ENCODE measurements around the gene KIF2C.
"Not testable (repeated sequence)": the region's sequence is repeated elsewhere in the genome, so short reads cannot be mapped to it uniquely, and the experiment has no call there.

KIF2C gene

GRCh38 chr1:44724955-44725698 lies 14.5 kb upstream of the KIF2C start:
- no peak overlapping the region for H3K27ac Mint-ChIP-seq
- peaks cover 39% of the 10 kb centered on the region for H3K4me1 Mint-ChIP-seq
- DNase-seq (ENCODE audit: low spot score in 2 of 2) (no peak), ATAC-seq (ENCODE audit: low read depth) (no peak)
- no peaks in the 10 kb centered on the region for H3K9me3 Mint-ChIP-seq
- H3K4me3 Mint-ChIP-seq = no peak overlapping the region
- H3K36me3 Mint-ChIP-seq = no peaks in the 10 kb centered on the region
- no peaks in the 10 kb centered on the region for H3K27me3 Mint-ChIP-seq

GRCh38 chr1:44730741-44731512 lies 8.7 kb upstream of the KIF2C start, which contains the start of gene RNU5D-1:
Gene RNU5D-1 (minus strand): TSS chr1:44731170.
- Mint-ChIP-seq H3K4me3 (peak within 1 kb of the TSS; percentile 79), H3K27me3 (no peaks in the 10 kb centered on the region), H3K9me3 (no peaks in the 10 kb centered on the region), H3K27ac (peak within 1 kb of the TSS; percentile 100), H3K4me1 (peaks cover 11% of the 10 kb centered on the region), H3K36me3 (no peaks in the 10 kb centered on the region)
- ATAC-seq (ENCODE audit: low read depth) = peak; percentile 74
- DNase-seq (ENCODE audit: low spot score in 2 of 2) = peak; percentile 93 to 94

- no peaks in the 10 kb centered on the region for H3K9me3 Mint-ChIP-seq
- H3K27me3 Mint-ChIP-seq = no peaks in the 10 kb centered on the region
- no peak overlapping the region for H3K4me3 Mint-ChIP-seq
- ATAC-seq (ENCODE audit: low read depth) (no peak), DNase-seq (ENCODE audit: low spot score in 2 of 2) (no peak)
- H3K36me3 Mint-ChIP-seq = no peaks in the 10 kb centered on the region
- peaks cover 6% of the 10 kb centered on the region for H3K4me1 Mint-ChIP-seq
- no peak overlapping the region for H3K27ac Mint-ChIP-seq
Measured at GRCh38 chr1:44733365-44733764, 6.3 kb upstream of the KIF2C start.

GRCh38 chr1:44733784-44734183 lies 5.9 kb upstream of the KIF2C start:
- H3K27ac Mint-ChIP-seq = no peak overlapping the region

GRCh38 chr1:44735992-44736391 lies 3.6 kb upstream of the KIF2C start:
- peaks cover 9% of the 10 kb centered on the region for H3K4me1 Mint-ChIP-seq
- DNase-seq (ENCODE audit: low spot score in 2 of 2) (no peak), ATAC-seq (ENCODE audit: low read depth) (no peak)
- no peaks in the 10 kb centered on the region for H3K9me3 Mint-ChIP-seq
- H3K27me3 Mint-ChIP-seq = no peaks in the 10 kb centered on the region
- no peaks in the 10 kb centered on the region for H3K36me3 Mint-ChIP-seq
- no peak overlapping the region for H3K27ac Mint-ChIP-seq
- H3K4me3 Mint-ChIP-seq = no peak overlapping the region

More at GRCh38 chr1:44733784-44734183, 5.9 kb upstream of the KIF2C start:
- H3K4me3 Mint-ChIP-seq = no peak overlapping the region
- H3K4me1 Mint-ChIP-seq = peaks cover 6% of the 10 kb centered on the region
- no peaks in the 10 kb centered on the region for H3K36me3 Mint-ChIP-seq
- DNase-seq (ENCODE audit: low spot score in 2 of 2) = no peak
- no peaks in the 10 kb centered on the region for H3K9me3 Mint-ChIP-seq
- ATAC-seq (ENCODE audit: low read depth) = no peak
- no peaks in the 10 kb centered on the region for H3K27me3 Mint-ChIP-seq

GRCh38 chr1:44738953-44739306 lies 707 bp upstream of the KIF2C start:
- H3K36me3 Mint-ChIP-seq; H3K4me1 Mint-ChIP-seq; H3K27me3 Mint-ChIP-seq; DNase-seq (ENCODE audit: low spot score in 2 of 2); ATAC-seq (ENCODE audit: low read depth); H3K9me3 Mint-ChIP-seq: not testable (repeated sequence)
- Mint-ChIP-seq H3K27ac (peak overlapping the region; percentile 73), H3K4me3 (peak overlapping the region; percentile 85)

- no peaks in the 10 kb centered on the region for H3K27me3 Mint-ChIP-seq
- H3K4me1 Mint-ChIP-seq = peaks cover 8% of the 10 kb centered on the region
- peak overlapping the region; percentile 85 for H3K4me3 Mint-ChIP-seq
- peak overlapping the region; percentile 73 for H3K27ac Mint-ChIP-seq
- H3K9me3 Mint-ChIP-seq = no peaks in the 10 kb centered on the region
- DNase-seq (ENCODE audit: low spot score in 2 of 2) = no peak
- H3K36me3 Mint-ChIP-seq = no peaks in the 10 kb centered on the region
- ATAC-seq (ENCODE audit: low read depth) = no peak
Measured at GRCh38 chr1:44740179-44740617, 561 bp downstream of the KIF2C start.

GRCh38 chr1:44743211-44743610 lies 3.6 kb downstream of the KIF2C start:
- DNase-seq (ENCODE audit: low spot score in 2 of 2) (no peak), ATAC-seq (ENCODE audit: low read depth) (no peak)
- H3K27ac Mint-ChIP-seq = no peak overlapping the region
- H3K4me3 Mint-ChIP-seq = no peak overlapping the region
- H3K9me3 Mint-ChIP-seq = no peaks in the 10 kb centered on the region
- peaks cover 8% of the 10 kb centered on the region for H3K4me1 Mint-ChIP-seq
- no peaks in the 10 kb centered on the region for H3K27me3 Mint-ChIP-seq
- H3K36me3 Mint-ChIP-seq = no peaks in the 10 kb centered on the region

GRCh38 chr1:44747878-44748277 lies 8.2 kb downstream of the KIF2C start:
- H3K4me3 Mint-ChIP-seq = no peak overlapping the region
- no peaks in the 10 kb centered on the region for H3K9me3 Mint-ChIP-seq
- no peaks in the 10 kb centered on the region for H3K4me1 Mint-ChIP-seq
- H3K27me3 Mint-ChIP-seq = no peaks in the 10 kb centered on the region
- no peaks in the 10 kb centered on the region for H3K36me3 Mint-ChIP-seq
- H3K27ac Mint-ChIP-seq = no peak overlapping the region
- ATAC-seq (ENCODE audit: low read depth) = no peak
- DNase-seq (ENCODE audit: low spot score in 2 of 2) = no peak

GRCh38 chr1:44757420-44757819 lies 17.8 kb downstream of the KIF2C start:
- peaks cover 12% of the 10 kb centered on the region for H3K4me1 Mint-ChIP-seq
- no peaks in the 10 kb centered on the region for H3K36me3 Mint-ChIP-seq
- H3K4me3 Mint-ChIP-seq = peak overlapping the region; percentile 34
- H3K27me3 Mint-ChIP-seq = no peaks in the 10 kb centered on the region
- H3K9me3 Mint-ChIP-seq = no peaks in the 10 kb centered on the region
- no peak for DNase-seq (ENCODE audit: low spot score in 2 of 2)
- peak overlapping the region; percentile 64 for H3K27ac Mint-ChIP-seq
- peak; percentile 66 for ATAC-seq (ENCODE audit: low read depth)

GRCh38 chr1:44759077-44759476 lies 19.4 kb downstream of the KIF2C start:
- ATAC-seq (ENCODE audit: low read depth) = no peak
- H3K36me3 Mint-ChIP-seq = no peaks in the 10 kb centered on the region
- no peak for DNase-seq (ENCODE audit: low spot score in 2 of 2)

GRCh38 chr1:44760876-44761275 lies 21.2 kb downstream of the KIF2C start:
- Mint-ChIP-seq H3K27ac (no peak overlapping the region), H3K4me3 (no peak overlapping the region), H3K27me3 (no peaks in the 10 kb centered on the region), H3K4me1 (peaks cover 8% of the 10 kb centered on the region), H3K9me3 (no peaks in the 10 kb centered on the region), H3K36me3 (no peaks in the 10 kb centered on the region)
- no peak for ATAC-seq (ENCODE audit: low read depth)
- DNase-seq (ENCODE audit: low spot score in 2 of 2) = no peak

More at GRCh38 chr1:44759077-44759476, 19.4 kb downstream of the KIF2C start:
- H3K4me3 Mint-ChIP-seq = no peak overlapping the region
- H3K4me1 Mint-ChIP-seq = peaks cover 8% of the 10 kb centered on the region
- no peak overlapping the region for H3K27ac Mint-ChIP-seq
- no peaks in the 10 kb centered on the region for H3K9me3 Mint-ChIP-seq
- no peaks in the 10 kb centered on the region for H3K27me3 Mint-ChIP-seq

- H3K4me3 Mint-ChIP-seq; DNase-seq (ENCODE audit: low spot score in 2 of 2); ATAC-seq (ENCODE audit: low read depth); H3K27me3 Mint-ChIP-seq; H3K9me3 Mint-ChIP-seq; H3K27ac Mint-ChIP-seq; H3K4me1 Mint-ChIP-seq; H3K36me3 Mint-ChIP-seq: not testable (repeated sequence)
Measured at GRCh38 chr1:44766421-44766820, 26.8 kb downstream of the KIF2C start.

- Mint-ChIP-seq H3K4me1 (peaks cover 27% of the 10 kb centered on the region), H3K9me3 (no peaks in the 10 kb centered on the region), H3K36me3 (peaks cover 30% of the 10 kb centered on the region), H3K4me3 (peak within 1 kb of the TSS; percentile 87), H3K27ac (peak within 1 kb of the TSS; percentile 88), H3K27me3 (no peaks in the 10 kb centered on the region)
- DNase-seq (ENCODE audit: low spot score in 2 of 2) = peak; percentile 84 to 91
- peak; percentile 84 for ATAC-seq (ENCODE audit: low read depth)
Measured at GRCh38 chr1:44775078-44775929, 35.7 kb downstream of the KIF2C start, which contains the start of gene RPS8. Gene RPS8 (plus strand): TSS chr1:44775540. CDS start chr1:44775597, 57 bp downstream.
